ENCODE data around the gene TAF3. TPM values are rescaled to one million over a fixed set of nuclear protein-coding genes. Genes with fewer than 3 reads are reported as not detected.

The TAF3 gene
- total RNA-seq, 1 experiment from 2014 or later = 3.8 TPM

- DNase-seq (ENCODE audit: extremely low read depth, low read depth) = no peak
Observed at GRCh38 chr10:7866176-7866575, 47.9 kb downstream of the TAF3 start.

DNA sequence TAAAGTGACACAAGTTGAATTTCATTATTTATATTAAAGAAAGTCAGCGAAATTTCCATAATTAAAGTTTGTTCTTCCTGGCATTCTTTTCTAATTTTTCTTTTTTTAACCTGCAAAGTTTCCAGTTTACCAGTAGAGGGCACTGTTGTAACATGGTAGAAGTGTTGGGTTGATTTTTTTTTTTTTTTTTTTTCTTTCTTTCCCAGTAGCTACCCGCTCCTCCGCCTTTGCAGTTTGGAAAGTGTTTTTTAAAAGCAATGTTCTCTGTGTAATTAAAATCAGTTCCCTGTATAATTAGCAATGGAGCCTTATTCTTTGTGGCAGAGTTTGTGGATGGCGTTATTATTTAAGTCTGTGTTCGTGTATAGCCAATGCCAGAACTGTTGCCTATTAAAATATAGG is 53.7 kb downstream of the TAF3 start:
- peak; percentile 13 for DNase-seq (ENCODE audit: extremely low read depth, low read depth)

GRCh38 chr10:7874864-7875263 is 56.6 kb downstream of the TAF3 start:
- no peak for DNase-seq (ENCODE audit: extremely low read depth, low read depth)

DNA sequence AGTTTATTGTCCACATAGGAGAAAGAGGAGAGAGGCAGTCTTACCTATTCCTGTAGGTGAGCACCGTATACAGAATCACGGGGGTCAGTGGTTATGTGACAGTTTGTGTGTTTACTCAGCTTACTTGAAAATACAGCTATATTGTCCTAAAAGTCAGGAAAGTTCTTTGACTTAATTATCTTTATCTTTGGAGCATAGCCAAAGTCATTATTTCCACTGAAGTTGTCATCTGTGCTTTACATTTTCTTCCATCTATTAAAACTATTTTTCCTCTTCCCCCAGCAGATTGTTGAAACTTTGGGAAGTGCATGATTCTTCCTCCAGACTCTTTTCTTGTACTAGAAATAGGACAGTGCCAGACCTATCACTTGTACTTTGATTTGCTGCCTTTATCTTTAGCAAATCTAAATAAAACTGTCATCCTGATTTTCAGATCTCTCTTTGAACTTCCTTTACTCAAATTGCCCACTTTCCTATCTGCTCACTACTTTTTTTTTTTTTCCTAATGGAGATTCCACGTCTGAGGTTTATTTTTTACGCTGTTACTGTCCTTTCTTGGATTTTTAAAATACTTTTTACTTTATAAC is 58.3 kb downstream of the TAF3 start:
- no peak for DNase-seq (ENCODE audit: extremely low read depth, low read depth)

- no peak for DNase-seq (ENCODE audit: extremely low read depth, low read depth)
Observed at GRCh38 chr10:7881119-7881518, 62.8 kb downstream of the TAF3 start.

DNA sequence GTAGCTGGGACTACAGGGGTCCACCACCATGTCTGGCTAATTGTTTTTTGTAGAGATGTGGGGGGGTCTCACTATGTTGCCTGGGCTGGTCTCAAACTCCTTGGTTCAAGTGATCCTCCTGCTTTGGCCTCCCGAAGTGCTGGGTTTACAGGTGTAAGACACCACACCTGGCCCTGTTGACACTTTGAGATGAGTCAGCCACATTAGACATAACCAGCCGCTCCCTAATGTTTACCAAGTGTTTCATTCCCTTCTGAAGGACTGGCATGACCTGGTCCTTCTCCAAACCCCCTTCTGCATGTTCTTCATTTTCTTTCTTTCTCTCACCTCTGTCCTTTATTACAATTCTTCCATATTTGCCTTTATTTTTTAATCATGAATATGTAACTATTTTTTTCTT is 67.8 kb downstream of the TAF3 start:
- no peak for DNase-seq (ENCODE audit: extremely low read depth, low read depth)

DNA sequence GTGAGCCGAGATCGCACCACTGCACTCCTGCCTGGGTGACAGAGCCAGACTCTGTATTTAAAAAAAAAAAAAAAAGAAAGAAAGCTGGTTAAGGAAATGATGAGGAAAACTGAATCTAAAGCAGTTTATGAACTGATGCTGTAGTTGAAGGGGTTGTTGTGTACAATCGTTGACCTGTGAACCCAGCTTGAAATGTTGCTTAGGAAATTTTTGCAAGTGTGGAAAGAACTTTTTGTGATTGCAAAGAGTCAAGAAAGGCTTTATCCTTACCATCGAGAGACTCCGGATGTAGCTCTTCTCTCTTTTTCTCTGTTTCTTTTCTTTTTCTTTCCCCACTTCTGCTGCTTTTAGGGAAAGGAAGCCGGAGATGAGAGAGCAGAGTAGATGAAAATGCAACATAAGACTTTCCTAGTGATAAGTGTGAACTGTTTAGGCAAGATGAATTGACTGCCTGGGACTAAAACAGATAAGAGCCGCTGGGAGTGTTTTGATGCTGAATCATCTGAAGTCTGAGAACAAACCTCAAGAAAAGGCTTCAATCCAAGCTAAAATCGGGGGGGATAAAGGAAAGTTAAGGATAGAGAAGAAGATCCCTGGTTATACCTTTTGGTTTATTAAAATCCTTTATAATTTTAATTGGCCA is 69.0 kb downstream of the TAF3 start:
- DNase-seq (ENCODE audit: extremely low read depth, low read depth) = no peak

- DNase-seq (ENCODE audit: extremely low read depth, low read depth) = no peak
Observed at GRCh38 chr10:7889947-7890542, 71.7 kb downstream of the TAF3 start.

DNA sequence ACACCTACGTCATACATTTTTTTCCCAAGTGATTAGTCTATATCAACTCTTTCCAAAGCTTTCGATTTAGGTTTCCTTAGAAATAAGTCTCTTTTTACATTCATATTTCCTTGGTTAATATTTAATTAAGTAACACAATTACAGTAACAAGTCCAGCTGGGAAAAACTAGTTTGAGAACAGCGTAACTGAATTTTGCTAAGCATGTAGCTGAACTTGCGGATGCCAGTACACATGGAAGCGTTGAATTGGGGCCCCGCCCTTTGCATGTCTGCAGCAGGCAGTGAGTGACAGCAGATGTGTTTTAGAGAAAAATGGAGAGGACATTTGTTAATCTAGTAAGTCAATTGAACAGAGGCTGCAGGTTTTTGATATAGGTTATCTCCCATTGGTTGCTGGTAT is 72.5 kb downstream of the TAF3 start:
- no peak for DNase-seq (ENCODE audit: extremely low read depth, low read depth)

DNA sequence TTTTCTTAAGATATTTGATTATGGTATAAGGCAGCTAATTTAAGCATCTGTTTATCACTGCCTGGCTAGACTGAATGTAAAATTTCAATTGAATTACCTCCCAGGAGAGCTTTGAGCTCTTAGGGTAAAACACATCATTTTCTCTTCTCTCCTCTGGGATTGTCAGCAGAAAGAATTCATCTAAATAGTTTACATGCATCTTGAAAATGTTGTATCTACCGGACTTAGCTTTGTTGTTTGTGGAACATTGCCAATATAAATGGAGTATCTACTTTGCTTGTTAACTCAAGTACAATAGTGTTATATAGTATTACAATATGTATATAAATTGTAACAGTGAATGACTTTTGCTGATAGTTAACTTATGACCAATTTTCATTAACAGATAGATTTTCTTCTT is 73.3 kb downstream of the TAF3 start:
- no peak for DNase-seq (ENCODE audit: extremely low read depth, low read depth)

GRCh38 chr10:7892146-7892545 is 73.8 kb downstream of the TAF3 start:
- DNase-seq (ENCODE audit: extremely low read depth, low read depth) = no peak

DNA sequence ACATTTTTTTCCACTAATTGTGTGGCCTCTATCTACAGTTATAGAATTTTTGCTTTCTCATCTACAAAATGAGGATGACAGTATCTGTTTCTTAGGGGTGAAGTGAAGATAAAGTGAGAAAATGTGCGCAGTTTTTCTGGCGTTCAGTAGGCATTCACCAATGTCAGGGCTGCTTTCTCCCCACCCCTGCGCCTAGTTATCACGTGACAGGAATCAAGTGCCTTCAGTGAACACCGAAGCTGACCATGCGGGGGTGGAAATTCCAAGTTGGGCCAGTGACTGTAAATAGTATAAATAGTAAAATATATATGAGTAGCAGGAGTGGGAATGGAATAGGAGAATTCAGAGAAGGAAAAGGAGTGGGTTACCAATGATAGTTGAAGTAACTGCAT is 77.4 kb downstream of the TAF3 start:
- no peak for DNase-seq (ENCODE audit: extremely low read depth, low read depth)

- DNase-seq (ENCODE audit: extremely low read depth, low read depth) = no peak
Observed at GRCh38 chr10:7896297-7896696, 78.0 kb downstream of the TAF3 start.

- no peak for DNase-seq (ENCODE audit: extremely low read depth, low read depth)
Observed at GRCh38 chr10:7901256-7901655, 83.0 kb downstream of the TAF3 start.

DNA sequence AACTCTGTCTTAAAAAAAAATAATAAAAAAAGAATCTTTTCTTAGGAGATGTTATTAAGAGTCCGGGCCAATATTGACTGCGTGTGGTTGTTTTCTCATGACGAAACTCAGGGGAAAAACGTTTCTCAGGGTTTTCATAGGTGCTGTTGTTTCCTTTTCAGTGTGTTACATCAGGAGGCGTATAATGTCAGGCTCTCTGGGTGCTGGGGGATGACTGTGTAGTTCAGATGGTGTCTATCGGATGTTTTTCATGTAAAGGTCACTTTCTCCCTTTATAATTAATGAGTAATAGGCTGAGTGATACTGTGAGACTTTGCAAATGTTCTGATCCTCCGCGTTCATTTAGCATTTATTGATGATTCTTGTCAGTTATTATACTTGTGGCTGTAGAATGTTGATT is 84.1 kb downstream of the TAF3 start:
- DNase-seq (ENCODE audit: extremely low read depth, low read depth) = no peak

GRCh38 chr10:7903851-7904250 is 85.5 kb downstream of the TAF3 start:
- DNase-seq (ENCODE audit: extremely low read depth, low read depth) = no peak

DNA sequence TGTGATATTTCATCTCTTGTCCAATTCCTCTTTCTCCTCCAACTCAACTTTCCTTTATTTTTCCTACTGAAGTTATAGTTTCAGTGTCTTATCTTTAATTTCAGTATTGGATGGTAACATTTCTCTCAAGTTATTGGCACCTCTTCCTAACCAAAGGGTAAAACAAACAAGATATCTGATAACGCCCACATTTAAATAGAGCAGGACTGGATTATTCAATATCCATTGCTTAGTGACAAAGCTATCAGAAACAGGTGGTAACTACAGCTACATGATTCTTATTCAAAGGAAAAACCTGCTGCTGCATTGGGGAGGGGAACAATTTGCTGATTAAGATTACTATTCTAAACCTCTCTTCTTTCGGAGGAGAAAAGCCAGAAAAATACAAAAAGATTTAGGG is 87.8 kb downstream of the TAF3 start:
- no peak for DNase-seq (ENCODE audit: extremely low read depth, low read depth)

- no peak for DNase-seq (ENCODE audit: extremely low read depth, low read depth)
Observed at GRCh38 chr10:7908541-7909210, 90.4 kb downstream of the TAF3 start.

DNA sequence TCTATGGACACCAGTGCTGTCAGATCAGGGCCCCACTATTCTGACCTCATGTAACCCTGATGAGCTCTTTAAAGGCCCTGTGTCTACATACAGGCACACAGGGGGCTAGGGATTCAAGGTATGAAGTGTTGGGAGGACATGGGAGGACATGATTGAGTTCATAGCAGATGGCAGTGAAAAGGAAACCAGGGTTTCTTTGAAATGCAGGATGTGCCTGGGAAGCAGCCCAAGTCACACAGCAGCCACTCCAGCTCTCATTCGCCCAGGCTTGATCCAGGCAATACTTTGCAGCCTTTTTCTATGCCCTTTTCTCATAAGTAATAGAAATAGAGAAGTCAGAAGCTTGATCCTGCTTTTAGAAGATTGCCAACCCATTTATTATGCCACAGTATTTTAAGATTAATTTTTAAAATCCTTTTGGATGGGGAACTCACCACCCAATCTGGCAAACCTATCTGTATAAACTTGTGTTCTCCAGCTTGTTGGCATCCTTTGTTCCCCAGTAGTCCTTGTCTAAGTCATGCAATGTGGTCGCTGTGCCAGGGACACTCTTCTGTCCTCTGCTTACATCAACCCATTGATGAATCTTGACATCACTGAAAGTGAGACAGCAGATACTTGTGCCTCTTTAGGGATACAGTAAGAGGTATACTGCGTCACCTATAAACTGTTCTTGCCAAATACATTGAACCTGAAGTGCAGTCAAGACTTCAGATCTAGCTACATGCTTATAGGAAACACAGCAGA is 95.0 kb downstream of the TAF3 start:
- no peak for DNase-seq (ENCODE audit: extremely low read depth, low read depth)

- DNase-seq (ENCODE audit: extremely low read depth, low read depth) = no peak
Observed at GRCh38 chr10:7915923-7916536, 97.7 kb downstream of the TAF3 start.

DNA sequence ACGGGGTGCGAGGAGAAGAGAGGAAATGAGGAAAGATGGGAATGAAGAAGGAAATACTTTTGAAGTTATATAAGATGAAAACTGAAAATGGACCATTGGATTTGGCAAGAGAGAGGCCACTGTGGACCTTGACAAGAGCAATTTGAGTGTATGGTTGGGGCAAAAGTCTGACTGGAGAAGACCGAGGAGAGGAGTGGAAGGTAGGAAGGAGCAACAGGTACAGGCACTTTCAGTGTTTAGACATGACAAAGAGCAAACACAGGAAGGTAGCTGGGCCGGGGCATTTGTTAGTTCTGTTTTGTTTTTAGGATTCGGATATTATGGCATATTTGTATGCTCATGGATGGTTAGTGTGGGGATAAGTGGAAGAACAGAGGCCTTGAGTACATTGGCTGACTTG is 99.4 kb downstream of the TAF3 start:
- DNase-seq (ENCODE audit: extremely low read depth, low read depth) = no peak
